NCI-H2029 treated with DMSO at 0.1 percent for 48 hours (cell line): ENCODE data around the gene NTM.
"Not testable (repeated sequence)": the region's sequence is repeated elsewhere in the genome, so short reads cannot be mapped to it uniquely, and the experiment has no call there.

Experiments
- DNase-seq: peaks from one replicate; lab custom pipeline; 2025; lab: John Stamatoyannopoulos, UW

Gene NTM

GRCh38 chr11:132047167-132047566 lies 676.8 kb downstream of the NTM start:
- DNase-seq: no peak

DNA sequence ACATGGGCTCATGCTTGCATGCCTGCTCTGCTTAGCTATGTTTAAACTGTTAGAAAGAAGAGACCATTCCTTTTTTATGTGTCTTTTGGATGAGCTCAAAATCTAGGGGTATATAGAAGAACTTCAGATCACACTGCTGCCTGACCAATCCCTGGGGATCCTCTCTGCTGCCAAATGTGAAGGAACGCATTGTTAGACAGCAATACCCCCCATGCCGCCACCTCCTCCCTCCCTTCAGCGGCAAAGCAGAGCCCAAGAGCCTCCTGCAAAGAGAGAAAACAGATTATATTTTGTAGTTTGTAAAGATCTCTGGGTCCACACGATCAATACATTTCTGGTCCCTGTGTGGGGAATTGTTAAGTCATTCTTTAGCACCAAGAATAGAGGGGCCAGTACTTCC lies 677.6 kb downstream of the NTM start:
- no peak for DNase-seq

GRCh38 chr11:132049205-132049604 lies 678.8 kb downstream of the NTM start:
- no peak for DNase-seq

- DNase-seq: no peak
These were observed 679.6 kb downstream of the NTM start for GRCh38 chr11:132050049-132050448.

DNA sequence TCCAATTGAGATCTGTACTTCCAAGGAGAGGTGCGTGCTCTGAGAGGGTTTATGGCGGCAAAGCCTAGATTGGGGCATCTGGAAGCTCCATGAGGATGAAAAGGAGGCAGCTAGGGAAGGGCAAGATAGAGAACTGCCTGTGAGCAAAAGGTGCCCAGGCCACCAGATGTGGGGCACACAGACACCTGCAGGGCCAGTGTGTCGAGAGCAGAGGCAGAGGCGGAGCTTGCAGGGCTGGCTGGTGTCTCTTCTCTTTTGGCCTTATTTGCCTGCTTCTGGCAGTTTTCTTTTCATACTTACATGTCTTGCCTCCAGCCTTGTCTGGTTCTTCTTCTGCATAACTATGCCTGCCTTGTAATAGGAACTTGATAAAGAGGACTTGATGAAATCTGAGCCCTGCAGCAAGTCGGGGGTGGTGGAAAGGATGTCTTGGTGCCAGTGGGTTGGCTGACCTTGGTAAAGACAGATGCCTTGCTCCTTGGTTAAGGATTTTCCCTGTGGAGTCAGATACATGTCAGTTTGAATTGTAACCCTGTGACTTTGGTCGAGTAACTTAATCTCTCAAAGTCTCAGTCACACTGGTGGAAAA lies 680.3 kb downstream of the NTM start:
- no peak for DNase-seq

DNA sequence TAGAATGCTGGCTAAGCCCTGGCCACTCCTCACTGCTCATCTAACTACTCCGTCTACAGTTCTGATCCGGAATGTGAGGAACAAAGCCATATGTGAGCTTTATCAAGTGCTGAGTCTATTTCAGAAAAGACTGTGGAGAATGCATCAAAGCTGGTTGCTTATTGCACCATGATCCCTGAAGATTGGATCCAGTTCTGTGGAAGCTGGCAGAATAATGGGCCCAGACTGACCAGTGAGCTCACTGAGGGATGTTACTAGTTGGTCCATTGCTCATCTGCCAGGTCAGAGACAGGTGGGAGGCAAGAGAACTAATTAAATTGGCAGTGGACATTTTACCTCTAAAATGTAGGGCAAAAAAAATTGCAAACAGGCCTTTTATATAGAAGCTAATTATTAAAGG lies 681.3 kb downstream of the NTM start:
- DNase-seq: no peak

GRCh38 chr11:132052342-132052741 lies 681.9 kb downstream of the NTM start:
- no peak for DNase-seq

GRCh38 chr11:132052904-132053303 lies 682.5 kb downstream of the NTM start:
- no peak for DNase-seq

GRCh38 chr11:132054822-132055221 lies 684.4 kb downstream of the NTM start:
- no peak for DNase-seq

GRCh38 chr11:132055296-132055695 lies 684.9 kb downstream of the NTM start:
- no peak for DNase-seq

- DNase-seq: no peak
These were observed 686.3 kb downstream of the NTM start for GRCh38 chr11:132056689-132057088.

- DNase-seq: no peak
These were observed 686.9 kb downstream of the NTM start for GRCh38 chr11:132057266-132057665.

DNA sequence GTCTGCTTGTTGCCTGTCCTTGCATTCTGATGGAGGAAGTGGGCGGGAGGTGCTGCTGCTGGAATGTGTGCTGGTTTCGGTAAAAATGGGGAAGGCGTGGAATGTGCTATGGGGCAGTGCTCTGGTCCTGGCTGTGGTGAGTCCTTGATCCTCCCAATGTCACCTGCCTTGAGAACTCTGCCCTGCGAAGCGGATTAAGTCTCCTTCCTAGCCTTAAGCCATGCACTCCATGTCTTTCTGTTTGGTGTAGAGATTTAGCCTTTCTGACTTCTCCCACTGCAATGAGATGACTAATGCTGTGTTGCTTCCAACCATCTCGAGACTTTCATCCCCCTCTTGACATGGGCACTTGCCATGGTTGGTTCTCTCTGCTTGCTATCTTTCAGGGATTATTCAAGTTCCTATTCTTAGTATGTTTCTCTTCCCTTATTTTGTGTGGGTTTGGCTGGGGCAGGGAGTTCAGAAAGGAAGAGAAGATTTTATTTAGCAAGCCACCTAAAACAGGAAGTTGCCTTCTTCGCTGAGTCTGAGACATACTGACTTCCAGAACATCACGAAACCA lies 687.9 kb downstream of the NTM start:
- DNase-seq: no peak

DNA sequence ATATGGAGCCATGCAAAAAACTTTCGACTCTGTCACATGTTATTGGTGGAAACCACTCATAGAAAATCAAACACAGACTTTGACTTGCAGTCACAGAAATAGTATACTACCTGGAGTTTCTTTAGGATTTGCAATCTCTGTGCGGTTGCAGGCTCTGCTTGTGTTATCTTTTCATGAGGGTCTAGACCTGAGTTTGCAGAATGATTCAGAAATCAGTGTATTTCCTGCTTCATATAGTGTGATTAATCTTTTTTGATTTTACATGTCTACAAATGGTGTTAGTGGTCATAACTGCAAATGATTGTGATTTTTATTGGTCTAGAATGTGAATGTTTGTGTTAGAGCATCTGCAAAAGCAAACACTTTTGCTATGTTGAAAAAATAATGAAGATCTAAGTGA lies 690.2 kb downstream of the NTM start:
- DNase-seq: no peak

GRCh38 chr11:132062031-132062430 lies 691.6 kb downstream of the NTM start:
- no peak for DNase-seq

- no peak for DNase-seq
These were observed 692.1 kb downstream of the NTM start for GRCh38 chr11:132062541-132062940.

DNA sequence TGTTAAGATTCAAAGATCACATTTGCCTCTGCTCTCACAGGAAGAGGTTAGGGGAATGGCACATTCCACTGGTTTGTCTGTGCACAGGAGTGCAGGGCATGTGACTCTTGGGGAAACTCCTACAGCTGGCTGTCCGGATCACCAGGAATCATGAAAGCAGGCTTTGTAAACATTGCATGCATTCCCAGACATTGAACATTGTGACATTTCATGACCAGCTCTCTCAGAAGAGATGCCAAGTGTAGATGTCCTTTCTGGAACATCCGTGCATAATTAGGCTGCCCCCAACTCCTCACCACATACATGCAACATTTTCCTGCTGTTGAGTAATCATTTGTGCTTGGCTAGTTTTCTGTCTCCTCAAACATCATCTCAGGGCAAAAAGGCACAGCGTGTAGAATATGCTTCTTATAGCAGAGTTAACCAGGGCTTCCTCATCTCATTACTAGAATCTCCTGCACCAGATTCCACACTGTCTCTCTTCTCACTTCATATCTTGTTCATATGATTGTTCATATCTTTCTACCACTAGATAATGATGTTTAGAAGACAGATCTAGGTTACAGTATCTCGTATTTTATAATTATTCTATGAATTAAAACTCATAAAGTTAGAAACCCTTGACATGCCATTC lies 694.7 kb downstream of the NTM start:
- DNase-seq: no peak

- no peak for DNase-seq
These were observed 698.1 kb downstream of the NTM start for GRCh38 chr11:132068556-132068955.

DNA sequence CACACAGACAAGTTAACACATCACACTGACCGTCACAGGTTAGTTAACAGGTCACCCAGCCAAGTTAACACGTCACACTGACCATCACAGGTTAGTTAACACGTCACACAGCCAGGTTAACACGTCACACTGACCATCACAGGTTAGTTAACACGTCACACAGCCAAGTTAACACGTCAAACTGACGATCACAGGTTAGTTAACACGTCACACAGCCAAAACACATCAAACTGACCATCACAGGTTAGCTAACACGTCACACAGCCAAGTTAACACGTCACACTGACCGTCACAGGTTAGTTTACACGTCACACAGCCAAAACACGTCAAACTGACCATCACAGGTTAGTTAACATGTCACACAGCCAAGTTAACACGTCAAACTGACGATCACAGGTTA lies 699.2 kb downstream of the NTM start:
- not testable (repeated sequence) for DNase-seq

DNA sequence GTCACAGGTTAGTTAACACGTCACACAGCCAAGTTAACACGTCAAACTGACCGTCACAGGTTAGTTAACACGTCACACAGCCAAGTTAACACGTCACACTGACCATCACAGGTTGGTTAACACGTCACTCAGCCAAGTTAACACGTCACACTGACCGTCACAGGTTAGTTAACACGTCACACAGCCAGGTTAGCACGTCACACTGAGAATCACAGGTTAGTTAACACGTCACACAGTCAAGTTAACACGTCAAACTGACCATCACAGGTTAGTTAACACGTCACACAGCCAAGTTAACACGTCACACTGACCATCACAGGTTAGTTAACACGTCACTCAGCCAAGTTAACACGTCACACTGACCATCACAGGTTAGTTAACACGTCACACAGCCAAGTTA lies 700.5 kb downstream of the NTM start:
- not testable (repeated sequence) for DNase-seq

DNA sequence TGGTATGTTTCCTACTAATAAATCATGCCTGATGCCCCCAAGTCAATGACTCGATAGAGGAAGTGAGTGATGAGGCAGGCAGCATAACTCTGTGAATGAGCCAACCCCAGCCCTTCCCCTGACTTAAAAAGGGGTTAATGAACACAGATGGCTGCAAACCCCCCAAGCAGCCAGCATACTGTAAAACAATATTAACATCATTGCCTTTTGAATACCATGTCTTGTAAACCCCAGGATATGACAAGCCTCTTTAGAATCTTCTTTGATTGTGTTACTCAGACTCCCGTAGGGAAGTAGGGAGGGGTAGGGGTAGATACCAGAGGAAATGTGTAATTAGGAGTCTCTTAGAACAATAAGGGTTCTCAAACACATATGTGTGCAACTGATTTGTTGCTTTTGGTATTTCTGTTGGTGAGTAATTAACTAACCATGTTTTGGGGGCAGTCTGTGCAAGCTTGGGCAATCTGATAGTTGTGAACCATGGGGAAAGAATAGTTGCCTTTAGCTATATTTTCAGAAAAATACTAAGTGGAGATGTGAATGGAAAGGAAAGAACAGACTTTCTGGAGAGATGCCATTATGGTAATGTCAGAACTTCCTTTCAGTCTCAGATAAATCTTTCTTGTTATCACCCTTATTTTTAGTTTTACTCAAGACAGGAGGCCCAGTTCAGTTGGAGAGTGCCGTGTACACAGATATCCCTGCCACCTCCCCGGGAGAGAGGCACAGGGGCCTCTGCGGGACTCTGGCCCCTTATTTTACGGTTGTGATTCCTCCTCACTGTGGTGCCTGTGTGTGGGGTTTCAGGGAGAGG lies 701.8 kb downstream of the NTM start:
- DNase-seq: no peak

- no peak for DNase-seq
These were observed 702.4 kb downstream of the NTM start for GRCh38 chr11:132072858-132073211.

GRCh38 chr11:132073787-132074186 lies 703.4 kb downstream of the NTM start:
- DNase-seq: no peak
